GM12891 (cell line): Measurements from ENCODE around the gene ERFE.

Source experiments
- POLR2A ChIP-seq: IDR thresholded peaks from 2 replicates; pipeline ENCODE4 v1.6.1; 2011; ENCODE audit warnings: low read depth, low read length, control low read depth
- POLR2AphosphoS5 ChIP-seq: IDR thresholded peaks from 2 replicates; pipeline ENCODE4 v1.6.1; 2011; ENCODE audit warnings: low read depth, low read length, control low read depth

GRCh38 chr2:238119756-238120462, 38.9 kb upstream of the ERFE start:
- TF ChIP-seq POLR2A (no peak), POLR2AphosphoS5 (no peak)
